Rectal smooth muscle tissue (tissue), 1 donor: Measurements from ENCODE around the gene GAGE12D.
"Not testable (repeated sequence)": the region's sequence is repeated elsewhere in the genome, so short reads cannot be mapped to it uniquely, and the experiment has no call there.

Experiments
- H3K27ac ChIP-seq: one replicate; pipeline ENCODE4 v1.7.0; 2013; ENCODE audit warnings: low read depth, low read length, inconsistent platforms
- H3K27me3 ChIP-seq: one replicate; pipeline ENCODE4 v1.7.0; 2013; ENCODE audit warnings: low read length; ENCODE audit not compliant: control insufficient read depth, insufficient read depth
- H3K36me3 ChIP-seq: one replicate; pipeline ENCODE4 v1.7.0; 2013; ENCODE audit warnings: low read length; ENCODE audit not compliant: control insufficient read depth, insufficient read depth
- H3K4me1 ChIP-seq: one replicate; pipeline ENCODE4 v1.7.0; 2013; ENCODE audit warnings: low read length; ENCODE audit not compliant: control insufficient read depth, insufficient read depth
- H3K4me3 ChIP-seq: one replicate; pipeline ENCODE4 v1.7.0; 2013; ENCODE audit warnings: low read length
- H3K9ac ChIP-seq: one replicate; pipeline ENCODE4 v1.7.0; 2013; ENCODE audit warnings: low read length

Gene GAGE12D, protein sequence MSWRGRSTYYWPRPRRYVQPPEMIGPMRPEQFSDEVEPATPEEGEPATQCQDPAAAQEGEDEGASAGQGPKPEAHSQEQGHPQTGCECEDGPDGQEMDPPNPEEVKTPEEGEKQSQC

DNA sequence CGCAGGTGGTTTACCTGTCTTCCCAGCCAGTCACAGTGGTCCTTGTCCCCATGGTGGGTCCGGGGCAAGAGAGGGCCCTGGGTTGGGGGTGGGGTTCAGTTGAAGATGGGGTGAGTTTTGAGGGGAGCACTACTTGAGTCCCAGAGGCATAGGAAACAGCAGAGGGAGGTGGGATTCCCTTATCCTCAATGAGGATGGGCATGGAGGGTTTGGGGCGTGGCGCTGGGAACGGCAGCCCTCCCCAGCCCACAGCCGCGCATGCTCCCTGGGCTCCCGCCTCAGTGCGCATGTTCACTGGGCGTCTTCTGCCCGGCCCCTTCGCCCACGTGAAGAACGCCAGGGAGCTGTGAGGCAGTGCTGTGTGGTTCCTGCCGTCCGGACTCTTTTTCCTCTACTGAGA, at the start of gene GAGE12D:
Gene GAGE12D (plus strand): TSS at position 301 of the 400 bp plus-strand sequence. CDS start 1,155 bp downstream, outside the sequence.
- H3K4me3 ChIP-seq, H3K9ac ChIP-seq, H3K4me1 ChIP-seq, H3K27me3 ChIP-seq, H3K36me3 ChIP-seq, H3K27ac ChIP-seq: not testable (repeated sequence)

- not testable (repeated sequence) for H3K27me3 ChIP-seq, H3K9ac ChIP-seq, H3K27ac ChIP-seq, H3K4me1 ChIP-seq, H3K36me3 ChIP-seq, H3K4me3 ChIP-seq
These were observed 9.7 kb upstream of the GAGE12D start, which contains the start of gene GAGE12C for GRCh38 chrX:49531877-49532276. GAGE12C (plus strand) TSS chrX:49532177; CDS start chrX:49533332, 1,155 bp downstream.

- not testable (repeated sequence) for H3K9ac ChIP-seq, H3K27me3 ChIP-seq, H3K36me3 ChIP-seq, H3K4me1 ChIP-seq, H3K4me3 ChIP-seq, H3K27ac ChIP-seq
These were observed 9.5 kb downstream of the GAGE12D start, which contains the start of gene GAGE12E for GRCh38 chrX:49550989-49551388. GAGE12E (plus strand) TSS chrX:49551289; CDS start chrX:49552444, 1,155 bp downstream.

DNA sequence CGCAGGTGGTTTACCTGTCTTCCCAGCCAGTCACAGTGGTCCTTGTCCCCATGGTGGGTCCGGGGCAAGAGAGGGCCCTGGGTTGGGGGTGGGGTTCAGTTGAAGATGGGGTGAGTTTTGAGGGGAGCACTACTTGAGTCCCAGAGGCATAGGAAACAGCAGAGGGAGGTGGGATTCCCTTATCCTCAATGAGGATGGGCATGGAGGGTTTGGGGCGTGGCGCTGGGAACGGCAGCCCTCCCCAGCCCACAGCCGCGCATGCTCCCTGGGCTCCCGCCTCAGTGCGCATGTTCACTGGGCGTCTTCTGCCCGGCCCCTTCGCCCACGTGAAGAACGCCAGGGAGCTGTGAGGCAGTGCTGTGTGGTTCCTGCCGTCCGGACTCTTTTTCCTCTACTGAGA, 19.0 kb downstream of the GAGE12D start, which contains the start of gene GAGE12F:
Gene GAGE12F (plus strand): TSS at position 301 of the 400 bp plus-strand sequence. CDS start 1,155 bp downstream, outside the sequence.
- H3K4me1 ChIP-seq, H3K27me3 ChIP-seq, H3K27ac ChIP-seq, H3K36me3 ChIP-seq, H3K4me3 ChIP-seq, H3K9ac ChIP-seq: not testable (repeated sequence)

DNA sequence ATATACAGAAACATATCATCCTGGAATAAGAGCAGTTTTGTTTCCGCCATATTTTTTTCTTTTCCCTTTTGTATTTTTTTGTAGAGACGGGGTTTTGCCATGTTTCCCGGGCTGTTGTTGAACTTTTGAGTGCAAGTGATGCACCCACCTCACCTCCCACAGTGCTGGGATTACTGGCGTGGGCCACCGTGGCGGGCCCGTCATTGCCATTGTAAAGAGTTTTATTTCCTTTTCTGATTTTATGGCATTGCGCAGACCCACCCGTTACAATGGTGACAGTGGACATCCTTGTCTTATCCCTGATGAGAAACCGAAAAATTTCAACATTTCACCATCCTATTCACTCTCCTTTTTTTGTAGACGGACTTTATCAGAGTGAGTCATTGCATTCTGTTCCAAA, 27.2 kb downstream of the GAGE12D start:
- not testable (repeated sequence) for H3K4me3 ChIP-seq, H3K27ac ChIP-seq, H3K36me3 ChIP-seq, H3K4me1 ChIP-seq, H3K27me3 ChIP-seq, H3K9ac ChIP-seq

DNA sequence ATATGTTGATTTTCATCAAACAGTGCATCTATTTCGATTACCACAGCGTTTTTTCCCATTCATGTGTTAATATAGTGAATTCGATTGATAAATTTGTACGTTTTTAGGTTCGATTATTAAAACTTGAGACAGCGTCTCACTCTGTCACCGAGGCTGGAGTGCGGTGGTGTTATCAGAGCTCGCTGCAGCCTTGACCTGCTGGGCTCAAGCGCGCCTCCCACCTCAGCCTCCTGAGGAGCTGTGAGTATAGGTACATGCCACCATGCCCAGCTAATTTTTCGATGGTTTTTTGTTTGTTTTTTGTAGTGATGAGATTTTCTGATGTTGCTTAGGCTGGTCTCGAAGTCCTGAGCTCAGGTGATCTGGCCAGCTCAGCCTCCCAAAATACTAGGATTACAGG, 27.6 kb downstream of the GAGE12D start:
- H3K9ac ChIP-seq, H3K4me1 ChIP-seq, H3K36me3 ChIP-seq, H3K27ac ChIP-seq, H3K4me3 ChIP-seq, H3K27me3 ChIP-seq: not testable (repeated sequence)

GRCh38 chrX:49570100-49570499, 28.6 kb downstream of the GAGE12D start, which contains the start of gene GAGE12G:
GAGE12G (plus strand) TSS chrX:49570400; CDS start chrX:49571555, 1,155 bp downstream.
- H3K27me3 ChIP-seq, H3K4me1 ChIP-seq, H3K9ac ChIP-seq, H3K4me3 ChIP-seq, H3K36me3 ChIP-seq, H3K27ac ChIP-seq: not testable (repeated sequence)

DNA sequence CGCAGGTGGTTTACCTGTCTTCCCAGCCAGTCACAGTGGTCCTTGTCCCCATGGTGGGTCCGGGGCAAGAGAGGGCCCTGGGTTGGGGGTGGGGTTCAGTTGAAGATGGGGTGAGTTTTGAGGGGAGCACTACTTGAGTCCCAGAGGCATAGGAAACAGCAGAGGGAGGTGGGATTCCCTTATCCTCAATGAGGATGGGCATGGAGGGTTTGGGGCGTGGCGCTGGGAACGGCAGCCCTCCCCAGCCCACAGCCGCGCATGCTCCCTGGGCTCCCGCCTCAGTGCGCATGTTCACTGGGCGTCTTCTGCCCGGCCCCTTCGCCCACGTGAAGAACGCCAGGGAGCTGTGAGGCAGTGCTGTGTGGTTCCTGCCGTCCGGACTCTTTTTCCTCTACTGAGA, 38.1 kb downstream of the GAGE12D start, which contains the start of gene GAGE12H:
Gene GAGE12H (plus strand): TSS at position 301 of the 400 bp plus-strand sequence. CDS start 1,155 bp downstream, outside the sequence.
- H3K27ac ChIP-seq, H3K27me3 ChIP-seq, H3K36me3 ChIP-seq, H3K4me1 ChIP-seq, H3K9ac ChIP-seq, H3K4me3 ChIP-seq: not testable (repeated sequence)

- not testable (repeated sequence) for H3K4me1 ChIP-seq, H3K4me3 ChIP-seq, H3K9ac ChIP-seq, H3K27me3 ChIP-seq, H3K27ac ChIP-seq, H3K36me3 ChIP-seq
These were observed 47.7 kb downstream of the GAGE12D start, which contains the start of gene GAGE2A for GRCh38 chrX:49589196-49589595. GAGE2A (plus strand) TSS chrX:49589496; CDS start chrX:49590651, 1,155 bp downstream.

DNA sequence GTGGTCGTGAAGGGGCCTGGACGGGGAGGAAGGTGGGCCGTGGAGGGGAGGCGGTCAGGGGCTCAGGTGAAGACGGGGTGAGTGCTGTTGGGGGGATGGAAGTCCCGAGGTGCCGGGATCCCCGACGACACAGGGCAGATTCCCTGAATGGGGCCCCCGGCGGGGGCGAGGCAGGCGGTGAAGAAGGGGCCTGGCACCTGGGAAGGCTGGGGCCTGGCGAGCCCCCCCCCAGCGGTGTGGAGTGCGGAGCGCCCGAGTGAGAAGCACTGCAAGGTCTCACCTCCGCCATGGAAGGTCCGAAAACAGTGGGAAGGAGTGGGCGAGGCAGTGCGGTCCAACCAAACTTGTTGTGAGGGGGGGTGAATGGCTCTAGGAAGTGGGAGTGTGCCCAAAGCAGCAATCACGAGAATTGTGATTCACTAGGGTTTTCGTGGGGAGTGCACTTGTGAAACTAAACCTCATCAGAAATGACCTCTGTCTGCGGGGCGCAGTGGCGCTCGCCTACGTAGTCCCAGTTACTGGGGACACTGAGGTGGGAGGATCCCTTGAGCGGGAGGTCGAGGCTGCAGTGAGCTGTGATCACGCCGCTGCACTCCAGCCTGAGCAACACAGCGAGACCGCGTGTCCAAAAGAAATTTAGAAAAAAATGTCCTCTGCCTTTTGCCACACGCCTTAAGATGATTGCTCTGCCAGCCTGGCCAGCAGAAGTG, 48.4 kb downstream of the GAGE12D start:
- H3K27ac ChIP-seq, H3K4me3 ChIP-seq, H3K36me3 ChIP-seq, H3K9ac ChIP-seq, H3K27me3 ChIP-seq, H3K4me1 ChIP-seq: not testable (repeated sequence)

DNA sequence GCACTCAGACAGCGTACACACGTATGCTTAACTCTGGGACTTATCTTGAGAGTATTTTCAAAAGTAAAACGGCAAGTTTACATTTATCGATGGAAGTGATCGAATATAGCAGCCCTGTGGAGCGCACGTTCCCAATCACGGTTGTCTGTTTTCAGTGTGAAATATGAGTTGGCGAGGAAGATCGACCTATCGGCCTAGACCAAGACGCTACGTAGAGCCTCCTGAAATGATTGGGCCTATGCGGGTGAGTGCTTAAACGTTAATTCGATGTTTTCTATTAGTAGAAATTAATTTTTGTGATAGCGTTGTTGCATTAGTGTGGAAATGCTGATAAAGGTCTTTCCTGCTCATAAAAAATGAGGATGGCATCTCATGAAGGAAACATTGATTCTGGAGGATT, 49.0 kb downstream of the GAGE12D start:
- not testable (repeated sequence) for H3K9ac ChIP-seq, H3K27me3 ChIP-seq, H3K27ac ChIP-seq

More for the DNA sequence above, 49.0 kb downstream of the GAGE12D start:
- not testable (repeated sequence) for H3K4me3 ChIP-seq, H3K4me1 ChIP-seq, H3K36me3 ChIP-seq
